GDM1 (cell line): Measurements from ENCODE around the gene VPS4A.
"Not testable (repeated sequence)": the region's sequence is repeated elsewhere in the genome, so short reads cannot be mapped to it uniquely, and the experiment has no call there.

ENCODE experiments used
- DNase-seq: peaks from one replicate; lab custom pipeline; 2025; lab: John Stamatoyannopoulos, UW

The VPS4A gene

DNA sequence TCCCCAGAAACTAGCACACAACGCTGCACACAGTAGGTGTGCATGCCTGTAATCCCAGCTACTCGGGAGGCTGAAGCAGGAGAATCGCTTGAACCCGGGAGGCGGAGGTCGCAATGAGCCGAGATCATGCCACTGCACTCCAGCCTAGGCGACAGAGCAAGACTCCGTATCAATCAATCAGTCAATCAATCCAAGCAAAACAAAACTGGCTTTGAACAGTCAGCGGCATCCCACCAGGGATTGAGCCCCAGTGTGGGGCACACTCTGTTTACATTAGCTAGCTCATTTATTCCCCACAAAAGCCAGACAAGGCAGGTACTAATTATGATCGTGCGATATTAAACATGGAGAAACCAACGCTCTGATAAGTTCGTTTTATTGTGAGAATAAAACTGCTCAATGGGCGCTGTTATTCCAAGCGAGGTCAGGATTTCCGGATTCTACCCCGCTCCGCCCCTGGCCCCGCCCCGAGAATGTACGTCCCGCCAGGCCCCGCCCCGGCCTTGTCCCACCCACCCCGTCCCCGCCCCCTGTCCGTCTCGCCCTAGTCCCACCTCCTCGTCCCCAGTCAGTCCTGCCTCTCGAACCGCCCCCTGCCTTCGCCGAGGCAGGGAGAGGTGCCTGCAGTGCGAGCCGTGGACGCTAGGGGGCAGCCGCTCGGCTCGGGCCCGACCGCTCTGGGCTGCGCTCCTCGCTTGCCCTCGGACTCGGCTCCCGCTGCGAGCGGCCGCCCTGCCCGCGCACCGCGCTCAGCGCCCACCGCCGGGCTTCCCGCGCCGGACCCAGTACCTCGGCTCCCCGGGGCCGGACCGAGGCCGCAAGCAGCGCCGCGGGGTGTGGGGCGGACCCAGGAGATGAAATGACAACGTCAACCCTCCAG is at the start of gene VPS4A:
Gene VPS4A, plus strand, starts transcription at position 698 of the 880 bp plus-strand sequence. Its CDS starts 162 bp downstream, at position 860.
- DNase-seq, result peak; percentile 85

GRCh38 chr16:69266334-69267063 is 44.7 kb upstream of the VPS4A start:
- DNase-seq, result no peak

DNA sequence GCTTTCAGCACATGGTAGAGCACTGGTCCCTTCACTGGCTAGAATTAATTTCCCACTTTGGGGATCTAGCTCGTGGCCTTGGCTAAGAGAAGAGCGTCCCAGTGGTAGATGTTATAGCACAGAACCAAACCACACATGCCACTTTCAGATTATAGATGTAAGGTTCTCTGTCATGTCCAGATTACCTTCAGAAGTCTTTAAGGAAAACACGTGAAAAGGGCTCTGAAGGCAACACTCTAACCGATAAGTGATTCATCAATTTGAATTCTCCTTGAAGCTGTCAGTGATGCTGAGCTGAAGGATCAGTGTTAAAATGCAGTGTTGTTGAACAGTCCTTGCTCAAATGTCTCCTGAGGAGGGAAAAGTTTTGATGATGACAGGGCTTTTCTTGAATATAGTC is 43.5 kb upstream of the VPS4A start:
- DNase-seq, result no peak

GRCh38 chr16:69270395-69270794 is 40.8 kb upstream of the VPS4A start:
- no peak for DNase-seq

- no peak for DNase-seq
Observed at GRCh38 chr16:69270831-69271230, 40.3 kb upstream of the VPS4A start.

DNA sequence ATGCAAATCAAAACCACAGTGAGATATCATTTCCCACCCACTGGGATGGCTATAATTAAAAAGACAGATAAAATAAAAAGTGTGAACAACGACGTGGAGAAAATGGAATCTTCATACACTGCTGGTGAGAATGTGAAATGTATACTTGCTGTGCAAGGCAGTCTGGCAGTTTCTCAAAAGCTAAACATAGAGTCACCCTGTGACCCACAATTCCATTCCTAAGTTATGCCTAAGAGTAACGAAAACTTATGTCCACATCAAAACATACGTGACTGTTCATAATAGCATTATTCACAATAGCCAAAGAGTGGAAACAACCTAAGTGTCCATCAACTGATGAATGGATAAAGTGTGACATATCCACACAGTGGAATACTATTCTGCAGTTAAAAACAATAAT is 38.1 kb upstream of the VPS4A start:
- DNase-seq, result no peak

DNA sequence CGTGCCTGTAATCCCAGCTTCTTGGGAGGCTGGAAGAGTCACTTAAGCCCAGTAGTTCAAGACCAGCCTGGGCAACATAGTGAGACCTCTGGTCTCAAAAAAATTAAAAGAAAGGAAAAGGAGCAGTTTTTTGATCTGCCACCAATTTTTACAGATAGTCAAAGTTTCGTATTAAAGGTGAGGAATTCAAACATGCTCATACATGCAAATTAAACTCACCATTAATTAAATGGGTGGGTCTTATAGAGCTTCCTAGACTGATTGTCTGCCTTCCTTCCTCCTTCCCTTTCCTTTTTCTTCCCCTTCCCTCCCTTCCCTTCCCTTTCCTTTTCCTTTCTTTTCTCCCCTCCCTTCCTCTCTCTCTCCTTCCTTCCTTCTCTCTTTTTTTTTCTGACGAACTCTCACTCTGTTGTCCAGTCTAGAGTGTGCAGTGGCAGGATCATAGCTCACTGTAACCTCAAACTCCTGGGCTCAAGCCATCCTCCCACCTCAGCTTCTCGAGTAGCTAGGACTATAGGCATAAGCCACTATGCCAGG is 36.4 kb upstream of the VPS4A start:
- no peak for DNase-seq

- DNase-seq, result no peak
Observed at GRCh38 chr16:69276148-69277115, 34.7 kb upstream of the VPS4A start.

- DNase-seq, result no peak
Observed at GRCh38 chr16:69277413-69277812, 33.7 kb upstream of the VPS4A start.

DNA sequence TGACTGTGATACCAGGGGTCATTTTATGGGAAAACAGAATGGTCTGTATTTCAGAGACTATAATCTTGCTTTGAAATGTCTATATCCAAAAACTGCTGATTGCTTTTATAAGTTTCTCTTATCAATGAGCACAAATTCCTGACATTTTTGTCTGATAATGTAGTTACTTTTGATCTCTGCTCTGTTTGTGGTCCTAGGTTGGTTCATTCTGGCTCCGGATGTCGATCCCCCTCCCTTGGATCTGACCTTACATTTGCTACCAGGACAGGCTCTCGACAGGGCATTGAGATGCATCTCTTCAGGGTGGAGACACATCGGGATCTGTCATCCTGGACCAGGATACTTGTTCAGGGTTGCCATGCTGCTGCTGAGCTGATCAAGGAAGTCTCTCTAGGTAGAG is 27.3 kb upstream of the VPS4A start:
- DNase-seq, result no peak

GRCh38 chr16:69285240-69285639 is 25.9 kb upstream of the VPS4A start:
- DNase-seq, result no peak

DNA sequence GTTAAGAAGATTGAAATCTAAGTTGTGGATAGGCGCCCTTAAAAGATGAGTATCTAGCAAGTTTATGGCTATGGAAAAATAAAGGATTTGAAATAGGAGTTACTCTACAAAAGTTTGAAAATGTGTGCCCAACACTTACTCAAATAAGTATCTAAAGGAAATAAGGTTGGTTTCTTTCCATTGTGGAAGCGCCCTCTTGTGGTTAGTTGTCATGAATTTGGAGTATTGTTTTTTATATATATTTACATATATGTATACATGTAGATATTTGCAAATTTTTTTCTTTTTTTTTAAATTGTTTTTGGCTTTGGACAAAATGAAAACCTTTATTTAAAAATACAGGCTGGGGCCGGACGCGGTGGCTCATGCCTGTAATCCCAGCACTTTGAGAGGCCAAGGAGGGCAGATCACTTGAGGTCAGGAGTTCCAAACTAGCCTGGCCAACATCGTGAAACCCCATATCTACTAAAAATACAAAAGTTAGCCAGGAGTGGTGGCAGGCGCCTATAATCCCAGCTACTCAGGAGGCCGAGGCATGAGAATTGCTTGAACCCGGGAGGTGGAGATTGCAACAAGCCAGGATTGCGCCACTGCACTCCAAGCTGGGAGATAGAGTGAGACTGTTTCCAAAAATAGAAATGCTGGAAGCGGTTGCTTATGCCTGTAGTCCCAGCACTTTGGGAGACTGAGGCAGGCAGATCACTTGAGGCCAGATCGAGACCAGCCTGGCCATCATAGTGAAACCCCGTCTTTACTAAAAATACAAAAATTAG is 24.0 kb upstream of the VPS4A start:
- DNase-seq, result no peak

DNA sequence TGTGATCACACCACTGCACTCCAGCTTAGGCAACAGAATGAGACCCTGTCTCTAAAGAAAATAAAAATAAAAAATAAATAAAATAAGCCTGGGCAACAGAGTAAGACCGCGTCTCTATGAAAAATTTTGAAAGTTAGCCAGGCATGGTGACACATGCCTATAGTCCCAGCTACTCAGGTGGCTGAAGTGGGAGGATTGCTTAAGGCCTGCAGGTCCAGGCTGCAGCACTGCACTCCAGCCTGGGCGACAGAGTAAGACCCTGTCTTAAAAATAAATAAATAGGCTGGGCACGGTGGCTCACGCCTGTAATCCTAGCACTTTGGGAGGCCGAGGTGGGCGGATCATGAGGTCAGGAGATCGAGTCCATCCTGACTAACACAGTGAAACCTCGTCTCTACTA is 19.5 kb upstream of the VPS4A start:
- not testable (repeated sequence) for DNase-seq

DNA sequence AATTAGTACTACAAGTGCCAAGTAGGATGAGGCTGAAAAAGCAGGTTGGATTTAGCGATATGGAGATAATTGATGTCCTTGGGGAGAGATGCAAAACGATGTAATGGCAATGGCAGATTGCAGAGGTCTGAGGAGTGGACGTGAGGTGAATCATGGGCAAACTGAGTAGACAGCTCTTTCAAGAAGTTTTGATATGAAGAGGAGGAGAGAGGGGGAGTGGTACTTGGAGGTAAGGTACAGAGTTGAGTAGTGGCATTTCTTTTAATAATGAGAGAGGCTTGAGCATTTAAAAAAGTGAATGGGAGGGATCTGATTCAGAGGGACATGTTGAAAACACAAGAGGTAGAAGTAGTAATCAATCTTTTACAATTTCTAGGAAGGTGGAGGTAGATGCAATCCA is 17.7 kb upstream of the VPS4A start:
- no peak for DNase-seq

DNA sequence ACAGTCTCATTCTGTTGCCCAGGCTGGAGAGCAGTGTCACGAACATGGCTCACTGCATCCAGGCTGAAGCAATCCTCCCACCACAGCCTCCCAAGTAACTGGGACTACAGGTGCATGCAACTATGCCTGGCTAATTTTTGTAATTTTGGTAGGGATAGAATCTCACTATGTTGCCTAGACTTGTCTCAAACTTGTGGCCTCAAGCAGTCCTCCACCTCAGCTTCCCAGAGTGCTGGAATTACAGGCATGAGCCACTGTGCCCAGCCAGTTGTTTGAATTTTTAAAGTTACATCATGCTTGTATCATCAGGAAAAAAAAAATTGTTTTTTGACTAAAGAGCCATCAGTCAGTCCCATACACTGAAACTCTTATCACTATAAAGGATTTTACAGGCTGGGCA is 17.1 kb upstream of the VPS4A start:
- no peak for DNase-seq

GRCh38 chr16:69296771-69297170 is 14.4 kb upstream of the VPS4A start:
- not testable (repeated sequence) for DNase-seq

GRCh38 chr16:69298261-69298660 is 12.9 kb upstream of the VPS4A start:
- DNase-seq, result no peak

- no peak for DNase-seq
Observed at GRCh38 chr16:69301187-69301586, 10.0 kb upstream of the VPS4A start.

DNA sequence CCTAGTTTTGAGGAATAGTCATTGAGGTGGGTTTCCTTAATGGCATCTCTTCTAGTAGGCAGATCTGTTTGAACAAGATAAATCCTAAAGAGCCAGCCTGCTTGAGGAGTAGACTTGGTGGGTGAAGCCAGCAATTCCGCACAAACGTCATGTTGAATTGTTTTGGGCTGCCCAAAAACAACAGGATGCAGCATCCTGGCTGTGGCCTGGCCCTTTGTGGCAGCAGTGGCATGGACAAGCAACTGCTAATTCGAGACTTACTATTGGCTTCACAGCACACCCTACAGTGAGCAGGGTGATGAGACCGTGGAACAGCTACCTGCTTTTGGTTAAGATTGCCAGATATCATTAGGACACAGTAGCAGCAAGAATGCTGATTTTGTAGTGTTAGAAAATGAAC is 9.3 kb upstream of the VPS4A start:
- DNase-seq, result no peak

GRCh38 chr16:69302301-69302700 is 8.8 kb upstream of the VPS4A start:
- DNase-seq, result no peak

DNA sequence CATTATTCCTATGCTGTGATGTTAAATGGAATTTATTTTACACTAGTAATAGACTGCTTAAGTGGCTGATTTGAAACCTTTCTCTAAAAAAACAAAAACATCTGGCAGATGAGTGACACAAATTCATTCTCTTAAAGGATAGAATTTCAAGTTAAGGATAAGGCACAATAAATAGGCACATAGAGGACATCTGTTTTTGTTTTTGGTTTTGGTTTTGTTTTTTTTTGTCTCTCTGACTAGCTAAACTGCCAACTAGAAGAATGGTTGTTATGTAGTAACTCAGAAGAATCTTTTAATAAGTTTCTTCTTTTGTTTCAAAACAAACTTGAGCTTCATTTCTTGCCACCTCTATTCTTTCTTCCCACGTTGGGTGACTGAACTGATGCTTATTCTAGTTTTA is 5.1 kb upstream of the VPS4A start:
- no peak for DNase-seq
